Sigmoid colon (tissue), 4 donors: ENCODE measurements around the gene ERICH6.

Experiments
- POLR2A ChIP-seq, 2 donors: fragments of 450-650 bp; IDR thresholded peaks; one replicate each; pipeline ENCODE4 v1.6.1; 2016; ENCODE audit warnings: antibody characterized with exemption in 2 of 2, mild to moderate bottlenecking in 2 of 2, moderate library complexity in 2 of 2
- POLR2AphosphoS5 ChIP-seq, 4 donors: sonication (generic); formaldehyde crosslinking; IDR thresholded peaks; one replicate each; pipeline ENCODE4 v1.6.1; 2017; ENCODE audit warnings: antibody characterized with exemption in 4 of 4
- TF ChIP-seq, protein P1 (sequence below), 4 experiments: fragments of 450-650 bp in 3 of 4; fragments of 200-600 bp in 1 of 4; IDR thresholded peaks; one replicate each; pipeline ENCODE4 v1.5.1; 2016 to 2019; ENCODE audit warnings: antibody characterized with exemption in 4 of 4, mild to moderate bottlenecking in 3 of 4, moderate library complexity in 2 of 4

DNA sequence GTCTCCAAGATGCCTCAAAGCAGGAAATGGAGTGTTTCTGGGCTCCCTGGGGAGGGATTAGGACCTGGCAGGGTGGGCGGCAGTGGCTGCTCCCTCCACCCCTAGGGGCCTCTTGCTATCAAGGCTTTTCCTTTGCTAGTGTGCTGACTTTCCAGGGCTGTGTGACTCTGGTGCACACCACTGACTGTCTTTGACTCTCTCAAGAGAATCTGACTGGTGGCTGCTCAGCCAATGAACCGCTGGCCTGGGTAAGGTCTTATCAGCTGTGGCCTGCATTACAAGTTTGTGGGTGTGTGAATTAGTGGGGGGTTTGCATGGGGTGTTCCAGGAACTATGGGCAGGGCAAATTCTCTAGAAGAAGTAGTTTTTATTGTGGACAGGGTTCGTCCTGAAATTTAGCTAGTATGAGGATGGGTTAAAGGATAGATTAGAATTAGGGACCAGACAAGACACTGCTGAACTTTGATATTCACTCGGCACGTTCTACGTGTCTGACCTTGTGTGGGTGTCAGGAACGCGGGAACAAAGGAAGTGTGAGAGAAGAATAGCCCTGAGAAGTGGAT, 29.7 kb upstream of the ERICH6 start:
- TF ChIP-seq, protein P1, sequence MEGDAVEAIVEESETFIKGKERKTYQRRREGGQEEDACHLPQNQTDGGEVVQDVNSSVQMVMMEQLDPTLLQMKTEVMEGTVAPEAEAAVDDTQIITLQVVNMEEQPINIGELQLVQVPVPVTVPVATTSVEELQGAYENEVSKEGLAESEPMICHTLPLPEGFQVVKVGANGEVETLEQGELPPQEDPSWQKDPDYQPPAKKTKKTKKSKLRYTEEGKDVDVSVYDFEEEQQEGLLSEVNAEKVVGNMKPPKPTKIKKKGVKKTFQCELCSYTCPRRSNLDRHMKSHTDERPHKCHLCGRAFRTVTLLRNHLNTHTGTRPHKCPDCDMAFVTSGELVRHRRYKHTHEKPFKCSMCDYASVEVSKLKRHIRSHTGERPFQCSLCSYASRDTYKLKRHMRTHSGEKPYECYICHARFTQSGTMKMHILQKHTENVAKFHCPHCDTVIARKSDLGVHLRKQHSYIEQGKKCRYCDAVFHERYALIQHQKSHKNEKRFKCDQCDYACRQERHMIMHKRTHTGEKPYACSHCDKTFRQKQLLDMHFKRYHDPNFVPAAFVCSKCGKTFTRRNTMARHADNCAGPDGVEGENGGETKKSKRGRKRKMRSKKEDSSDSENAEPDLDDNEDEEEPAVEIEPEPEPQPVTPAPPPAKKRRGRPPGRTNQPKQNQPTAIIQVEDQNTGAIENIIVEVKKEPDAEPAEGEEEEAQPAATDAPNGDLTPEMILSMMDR (IDR thresholded peaks at IDR 0.05): no peak
- TF ChIP-seq POLR2A (IDR thresholded peaks at IDR 0.05) (no peak), POLR2AphosphoS5 (IDR thresholded peaks at IDR 0.05) (no peak)
